A172 (cell line): ENCODE results near the gene WDR4. TPM values are rescaled to one million over a fixed set of nuclear protein-coding genes. Genes with fewer than 3 reads are reported as not detected.
"Not testable (repeated sequence)": the region's sequence is repeated elsewhere in the genome, so short reads cannot be mapped to it uniquely, and the experiment has no call there.

Experiments
- DNase-seq: peaks from one replicate; pipeline ENCODE4 v3.0.0-alpha.2; 2015; ENCODE audit warnings: low spot score
- total RNA-seq: library from RNA; depleted of rRNA; stranded (reverse); fragments of >200 nt; shearing (Covaris generic); gene quantifications from 2 replicates; pipeline ENCODE4 v1.2.3, GENCODE V29; 2014

The WDR4 gene
- total RNA-seq, 1 experiment from 2014 or later = 18.5 TPM

DNA sequence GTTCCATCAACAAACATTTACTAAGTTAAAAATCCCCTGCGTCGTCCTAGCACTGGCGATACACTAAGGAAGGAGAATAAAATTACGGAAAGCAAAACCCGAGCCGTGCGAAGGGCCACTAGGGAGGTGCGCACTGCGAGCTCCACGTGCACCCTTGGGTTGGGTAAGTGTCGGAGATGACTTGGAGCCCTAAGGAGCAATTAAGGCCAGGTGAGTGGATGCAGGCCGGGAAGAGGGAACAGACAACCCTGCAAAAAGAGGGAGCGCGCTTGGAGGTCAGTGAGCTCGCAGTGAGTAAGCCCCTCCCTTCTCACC, 704 bp downstream of the WDR4 start:
- DNase-seq = no peak

DNA sequence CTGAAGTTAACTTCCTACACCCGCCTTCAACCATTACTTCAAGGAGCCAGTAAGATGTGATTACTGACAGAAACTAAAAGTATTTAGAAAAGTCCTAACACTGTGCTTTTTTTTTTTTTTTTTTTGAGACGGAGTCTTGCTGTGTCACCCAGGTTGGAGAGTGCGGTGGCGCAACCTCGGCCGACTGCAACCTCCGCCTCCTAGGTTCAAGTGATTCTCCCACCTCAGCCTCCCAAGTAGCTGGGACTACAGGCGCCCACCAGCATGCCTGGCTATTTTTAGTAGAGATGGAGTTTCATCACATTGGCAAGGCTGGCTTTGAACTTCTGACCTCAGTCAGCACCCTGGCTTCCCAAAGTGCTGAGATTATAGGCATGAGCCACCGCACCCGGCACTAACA, 3.5 kb downstream of the WDR4 start:
- not testable (repeated sequence) for DNase-seq

DNA sequence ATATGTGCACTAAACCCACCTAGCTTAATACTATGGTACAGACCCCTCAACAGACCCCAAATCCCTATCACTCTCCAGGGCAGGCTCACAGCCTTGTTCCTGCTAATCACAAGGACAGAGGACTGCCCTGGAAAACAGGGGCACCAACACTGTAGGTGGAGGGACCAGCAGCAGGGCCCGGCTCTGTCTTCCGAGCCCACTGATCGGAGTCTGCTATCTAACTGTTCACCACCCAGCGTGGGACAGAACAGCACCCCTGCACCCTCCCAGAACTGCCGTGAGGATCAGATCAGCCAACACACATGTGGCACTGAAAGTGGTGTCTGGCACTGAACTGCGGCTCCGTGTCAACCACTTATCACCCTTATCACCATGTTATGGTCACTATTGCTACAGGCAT, 6.2 kb downstream of the WDR4 start:
- DNase-seq = no peak

DNA sequence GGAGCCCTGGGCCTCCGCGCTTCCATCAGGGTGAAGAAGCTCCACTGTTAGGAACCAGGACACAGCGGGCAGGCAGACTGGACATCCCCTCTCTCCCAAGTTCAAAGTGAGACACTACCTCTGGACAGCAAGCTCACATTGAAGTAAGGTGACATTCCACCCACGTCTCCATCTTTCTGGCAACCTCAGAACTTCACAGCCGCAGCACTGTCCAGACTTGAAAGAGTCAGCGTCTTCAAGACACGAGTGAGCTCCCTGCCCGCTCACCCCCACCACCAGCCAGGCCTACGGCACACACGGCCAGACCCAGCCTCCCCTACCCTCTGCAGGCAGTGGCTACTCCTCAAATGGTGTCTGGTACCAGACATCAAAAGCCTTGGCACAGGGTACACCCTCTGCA, 11.1 kb downstream of the WDR4 start:
- DNase-seq = no peak

DNA sequence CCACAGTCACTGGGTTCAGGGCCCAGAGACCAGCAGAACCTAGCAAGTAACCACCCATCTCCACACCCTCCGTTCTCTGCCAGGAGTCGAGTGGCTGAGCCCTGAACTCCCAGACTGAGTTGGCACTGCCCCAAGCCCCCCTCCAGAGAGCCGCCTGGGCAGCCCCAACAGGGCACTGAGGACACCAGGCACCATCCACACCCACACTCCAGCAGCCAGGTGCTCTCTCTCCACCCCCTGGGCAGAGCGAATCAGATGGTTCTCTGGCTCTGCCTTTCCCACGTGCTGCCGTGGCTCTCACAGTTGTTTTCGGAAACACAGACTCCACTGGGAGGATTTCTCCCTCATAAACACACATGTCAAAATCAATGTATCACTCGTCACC, 13.6 kb downstream of the WDR4 start:
- DNase-seq = no peak

DNA sequence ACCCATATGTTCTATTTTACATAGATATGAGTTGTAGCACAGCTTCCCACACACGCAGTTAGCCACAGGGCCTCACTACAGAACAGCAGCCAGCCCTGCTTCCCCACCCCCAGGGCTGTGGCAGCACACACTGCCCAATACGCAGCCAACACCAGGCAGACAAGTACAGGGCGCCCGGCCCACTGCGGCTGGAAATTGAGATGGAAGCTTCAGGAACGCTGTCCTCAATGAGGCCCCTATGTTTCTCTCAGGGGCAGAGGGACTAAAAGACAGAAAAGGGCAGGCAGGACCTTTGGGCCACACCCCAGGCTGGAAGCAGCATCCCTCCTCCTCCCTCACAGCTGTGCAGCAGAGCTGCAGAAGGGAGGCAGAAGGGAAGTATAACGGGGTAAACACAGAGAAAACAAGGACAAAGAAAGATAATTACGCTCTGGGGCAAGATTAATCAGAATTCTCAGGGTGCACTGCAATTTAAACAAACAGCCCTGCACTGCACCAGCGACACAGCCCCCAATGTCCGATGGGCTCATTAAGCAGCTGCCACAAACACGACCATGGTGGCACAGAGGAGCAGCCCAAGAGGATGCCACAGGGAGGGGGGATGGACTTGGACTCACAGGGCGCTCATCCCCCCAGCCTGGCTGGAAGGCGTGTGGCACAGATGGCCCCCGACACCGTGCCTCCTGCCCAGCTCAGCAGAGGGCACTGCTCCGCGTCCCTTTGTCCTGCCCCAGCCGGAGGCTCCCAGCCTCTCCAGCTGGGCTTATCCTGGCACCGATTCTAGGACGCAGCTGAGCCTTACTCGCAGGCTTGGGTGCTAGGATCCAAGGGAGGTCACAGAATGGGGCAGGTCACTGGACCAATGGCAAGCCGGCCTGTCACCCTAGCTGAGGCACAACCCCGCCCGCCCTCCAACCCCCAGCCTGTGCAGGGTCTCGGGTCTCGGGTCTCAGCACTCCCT, 14.2 kb downstream of the WDR4 start:
- no peak for DNase-seq

DNA sequence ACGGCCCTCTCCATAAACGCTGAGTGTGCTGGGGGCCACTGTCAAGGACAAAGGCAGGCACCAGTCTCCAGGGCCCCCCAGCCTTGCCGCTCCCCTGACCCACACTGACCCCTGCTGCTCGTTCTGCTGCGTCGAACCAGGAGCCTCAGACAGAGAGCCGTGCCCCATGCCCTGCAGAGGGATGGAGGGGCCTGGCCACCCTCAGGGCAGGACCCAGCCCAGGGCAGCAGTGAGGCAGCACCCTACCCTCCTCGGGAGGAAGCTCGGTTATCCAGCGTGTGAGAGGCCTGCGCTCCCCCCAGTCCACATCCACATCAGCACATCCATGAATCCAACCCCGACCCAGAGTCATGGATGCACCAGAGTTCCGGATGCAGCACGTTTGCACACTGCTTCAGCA, 15.1 kb downstream of the WDR4 start:
- DNase-seq = no peak

DNA sequence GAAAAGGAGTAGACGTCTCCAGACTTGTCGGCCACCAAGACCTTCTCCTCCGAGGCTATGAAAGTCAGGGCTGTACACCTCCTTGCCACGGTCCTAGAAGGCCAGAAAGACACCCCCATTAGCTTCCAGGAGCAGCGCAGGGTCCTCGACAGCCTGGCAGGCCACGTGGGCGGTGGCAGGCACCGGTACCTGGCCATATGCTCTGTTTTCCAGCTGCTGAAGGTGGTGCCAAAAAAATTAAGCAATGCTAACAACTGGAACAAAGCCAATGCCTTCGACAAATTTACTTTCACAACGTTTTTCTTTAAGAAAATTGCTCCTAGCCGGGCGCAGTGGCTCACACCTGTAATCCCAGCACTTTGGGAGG, 15.9 kb downstream of the WDR4 start:
- DNase-seq = no peak

DNA sequence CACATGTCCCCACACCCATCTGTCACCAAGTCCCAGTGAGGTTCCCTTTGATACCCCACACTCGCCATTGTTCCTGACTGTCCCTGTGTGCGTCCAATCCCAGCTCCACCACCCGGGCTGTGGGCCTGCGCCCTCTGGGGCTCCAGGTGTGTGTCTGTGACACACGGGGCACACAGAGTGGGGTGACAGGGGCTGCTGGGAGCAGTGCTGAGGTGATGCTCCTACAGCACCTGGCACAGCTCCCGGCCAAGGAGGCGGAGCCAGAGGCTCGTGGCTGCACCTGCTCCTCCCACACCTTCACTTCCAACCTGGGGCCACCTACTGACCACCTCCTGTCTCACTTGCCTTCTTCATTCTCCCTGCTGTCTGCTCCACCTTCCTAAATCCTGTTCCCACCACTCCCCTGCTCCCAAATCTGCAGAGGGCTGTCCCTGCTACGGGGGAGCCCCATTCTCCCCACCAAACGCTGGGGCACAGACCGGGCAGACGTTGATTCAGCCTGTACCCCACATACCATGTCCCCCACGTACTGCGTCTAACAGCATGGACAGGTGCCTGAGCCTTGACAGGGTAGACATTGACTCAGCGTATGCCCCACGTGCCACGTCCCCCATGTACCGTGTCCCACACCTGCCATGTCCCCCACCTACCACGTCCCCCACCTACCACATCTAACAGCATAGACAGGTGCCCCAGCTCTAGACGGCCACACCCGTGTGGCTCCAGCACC, 16.4 kb downstream of the WDR4 start:
- no peak for DNase-seq

DNA sequence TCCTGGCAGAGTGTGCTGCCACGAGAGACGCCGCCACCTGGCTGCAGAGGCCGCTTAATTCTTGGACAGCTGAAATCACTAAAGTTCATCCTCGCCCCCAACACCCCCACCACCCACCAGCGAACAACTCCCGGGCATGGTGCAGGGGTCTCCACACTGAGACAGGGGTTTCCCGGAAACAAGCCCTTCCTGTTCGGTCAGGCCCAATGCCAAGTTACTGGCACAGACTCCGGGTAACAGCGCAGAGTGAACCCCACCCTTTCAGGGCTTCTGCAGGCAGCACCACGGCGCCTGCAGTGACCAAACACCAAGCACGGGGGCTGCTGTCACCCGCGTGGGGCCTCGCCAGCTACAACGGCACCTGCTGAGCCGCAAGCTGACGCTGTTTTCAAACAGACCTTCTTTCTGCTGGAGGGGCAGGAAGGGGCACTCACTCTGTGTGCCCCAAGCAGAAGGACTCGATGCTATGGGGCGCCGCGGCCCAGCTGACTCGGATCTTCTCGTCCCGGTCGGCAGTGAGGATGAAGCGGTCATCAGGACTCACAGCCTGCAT, 17.4 kb downstream of the WDR4 start:
- no peak for DNase-seq

DNA sequence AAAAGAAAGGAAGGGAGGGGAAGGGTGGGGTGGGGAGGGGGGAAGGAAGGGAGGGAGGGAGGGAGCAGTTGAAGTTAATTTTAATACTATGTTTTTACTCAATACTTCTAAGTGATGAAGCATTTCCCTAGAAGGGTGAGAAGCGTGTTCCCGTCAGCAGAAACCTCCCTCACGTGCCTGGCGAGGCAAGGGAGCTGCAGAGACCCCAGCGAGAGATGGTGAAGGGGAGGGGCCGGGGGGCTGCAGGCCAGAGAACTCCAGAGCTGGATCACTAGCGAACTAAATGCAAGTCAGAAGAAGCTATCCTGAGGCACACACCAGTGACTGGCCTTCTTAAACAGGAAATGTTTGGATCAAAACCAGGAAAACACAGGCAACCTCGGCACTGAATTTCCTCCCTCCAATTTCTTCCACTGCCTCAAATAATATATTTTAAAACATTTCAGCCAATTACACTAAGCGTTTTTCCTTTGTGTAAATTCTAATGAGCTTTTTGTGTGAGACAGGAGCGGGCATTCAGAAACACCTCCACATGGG, 18.0 kb downstream of the WDR4 start:
- DNase-seq = no peak

DNA sequence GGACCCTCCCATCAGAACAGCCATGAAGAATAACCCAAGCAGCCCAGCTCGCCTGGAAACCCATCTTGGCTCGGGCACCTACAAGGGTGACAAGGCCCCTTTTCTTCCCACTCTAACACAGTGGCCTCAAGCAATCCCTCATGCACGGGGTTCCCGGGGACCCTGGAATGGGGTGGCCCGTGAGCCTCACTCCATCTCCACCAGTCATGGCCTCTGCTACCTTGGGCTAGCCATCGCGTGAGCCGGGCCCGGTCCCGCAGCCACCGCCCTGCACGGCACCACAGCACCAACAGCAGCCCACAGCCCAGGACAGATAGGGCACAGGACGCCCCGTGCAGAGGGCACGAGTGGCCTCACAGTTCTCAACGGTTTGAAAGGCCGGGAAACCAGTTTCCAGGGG, 19.0 kb downstream of the WDR4 start:
- DNase-seq = no peak

DNA sequence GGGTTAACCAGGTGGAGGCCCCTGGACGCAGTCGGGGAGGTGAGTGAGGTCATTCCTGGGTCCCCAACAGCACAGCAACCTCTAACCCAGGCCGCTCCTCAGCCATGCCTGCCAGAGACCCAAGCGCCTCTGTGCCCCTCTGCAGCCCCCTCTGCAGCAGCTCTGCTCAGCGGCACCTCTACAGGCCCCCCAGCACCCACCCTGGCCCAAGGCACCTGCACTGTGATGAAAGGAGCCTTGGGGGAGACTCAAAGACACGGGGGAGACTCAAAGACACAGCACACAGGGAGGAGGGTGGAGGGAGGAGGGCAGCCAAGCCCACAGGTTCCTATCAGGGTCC, 19.5 kb downstream of the WDR4 start:
- DNase-seq = no peak

DNA sequence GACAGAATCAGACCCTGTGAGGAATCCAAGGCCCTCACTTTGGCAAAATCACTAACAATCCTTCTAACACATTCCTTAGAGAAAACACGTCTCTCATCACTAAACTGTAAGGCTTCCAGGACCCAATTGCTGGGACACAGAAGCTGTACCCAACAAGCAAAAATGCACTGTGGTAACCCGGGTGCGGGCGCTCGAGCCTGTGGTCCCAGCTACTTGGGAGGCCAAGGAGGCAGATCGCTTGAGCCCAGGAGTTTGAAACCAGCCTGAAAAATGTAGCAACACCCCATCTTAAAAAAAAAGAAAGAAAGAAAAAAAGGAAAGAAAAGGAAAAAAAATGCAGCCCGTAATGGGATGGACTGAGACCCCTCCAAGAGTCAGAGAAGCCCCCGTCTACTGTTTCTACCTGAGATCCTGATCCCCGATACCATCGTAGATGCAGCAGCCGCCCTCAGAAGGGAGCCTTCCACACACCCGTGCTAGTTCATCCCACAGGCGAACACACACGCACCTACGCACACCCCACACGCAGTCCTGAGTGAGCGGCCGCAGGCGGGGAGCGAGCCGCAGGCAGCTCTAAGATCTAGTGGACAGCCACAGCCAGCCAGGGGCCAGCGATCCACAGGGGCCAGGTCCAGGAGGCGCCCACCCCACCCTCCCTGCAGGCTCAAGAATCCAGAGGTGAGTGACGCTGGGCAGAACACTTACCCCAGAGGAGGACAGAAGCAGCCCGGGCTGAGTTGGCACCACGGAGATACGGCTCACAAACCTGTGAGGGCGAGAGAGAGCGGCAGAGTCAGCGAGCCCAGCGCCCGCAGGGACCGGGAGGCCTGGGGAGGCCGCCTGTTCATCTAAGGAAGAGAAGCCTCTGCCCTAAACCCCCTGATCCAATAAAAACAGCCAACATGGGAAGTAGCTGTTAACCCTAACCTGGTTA, 20.1 kb downstream of the WDR4 start:
- DNase-seq = no peak

DNA sequence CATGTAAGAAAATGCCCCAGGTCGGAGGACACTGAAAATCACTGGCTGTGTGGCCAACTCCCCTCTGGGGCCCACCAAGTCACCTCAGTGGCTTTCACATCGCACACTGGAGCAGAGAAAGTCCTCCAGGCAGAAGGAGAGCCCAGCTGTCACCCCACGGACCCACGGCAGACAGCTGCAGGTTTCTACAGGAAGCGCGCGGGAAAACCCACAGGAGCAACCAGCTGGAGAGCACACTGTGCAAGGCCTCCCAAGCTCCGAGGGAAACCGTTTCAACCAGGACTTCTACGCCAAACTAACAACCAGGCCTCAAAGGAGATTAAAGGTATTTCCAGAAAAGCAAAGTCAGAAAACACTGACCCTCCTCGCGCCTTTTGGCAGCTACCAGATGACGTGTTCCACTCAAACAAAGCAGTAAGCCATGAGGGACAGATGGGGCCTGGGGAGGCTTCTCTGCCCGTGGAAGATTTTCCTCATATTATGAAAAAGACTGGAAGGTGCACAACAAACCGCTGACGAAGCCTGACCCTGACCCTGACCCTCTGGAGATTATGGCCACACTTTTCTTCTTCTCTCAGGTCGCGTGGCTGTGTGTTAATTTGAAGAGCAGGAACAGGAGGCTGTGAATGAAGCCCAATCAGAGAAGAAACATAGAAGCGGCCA, 21.0 kb downstream of the WDR4 start:
- no peak for DNase-seq

DNA sequence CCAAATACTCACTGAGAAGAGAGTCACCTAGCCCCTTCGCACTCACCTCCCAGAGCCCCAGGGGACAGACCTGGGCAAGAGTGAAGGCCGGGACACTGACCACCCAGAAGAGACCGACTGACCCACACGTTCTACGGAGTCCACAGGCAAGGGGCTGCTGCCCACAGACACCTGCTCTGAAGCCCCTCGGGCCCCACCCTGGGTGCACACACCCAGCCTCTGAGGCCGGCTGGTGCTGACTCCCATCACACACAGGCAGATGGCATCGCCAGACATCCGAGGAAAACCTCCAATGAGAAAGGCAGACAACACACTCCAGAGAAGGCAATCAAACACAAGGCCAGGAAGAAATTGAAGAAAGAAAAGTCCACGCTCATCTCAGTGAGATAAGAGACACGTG, 22.1 kb downstream of the WDR4 start:
- DNase-seq = no peak

DNA sequence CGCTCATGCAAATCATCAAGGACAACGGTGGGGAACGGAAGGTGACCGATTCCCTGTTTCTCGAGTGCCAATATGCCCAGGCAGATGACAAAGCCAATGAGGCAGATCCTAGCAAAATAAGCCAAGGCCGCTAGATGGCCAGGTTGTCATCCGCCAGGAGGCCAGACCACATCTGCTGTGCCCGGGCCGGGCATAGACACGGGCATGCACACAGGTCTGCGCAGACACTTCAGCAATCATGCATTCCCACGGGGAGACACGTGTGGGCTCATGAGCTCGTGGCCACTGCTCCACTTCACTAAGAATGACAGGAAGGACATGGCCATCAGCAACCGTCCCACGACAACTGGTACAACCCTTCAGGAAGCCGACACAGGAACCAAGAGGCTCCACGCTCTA, 23.4 kb downstream of the WDR4 start:
- DNase-seq = no peak

DNA sequence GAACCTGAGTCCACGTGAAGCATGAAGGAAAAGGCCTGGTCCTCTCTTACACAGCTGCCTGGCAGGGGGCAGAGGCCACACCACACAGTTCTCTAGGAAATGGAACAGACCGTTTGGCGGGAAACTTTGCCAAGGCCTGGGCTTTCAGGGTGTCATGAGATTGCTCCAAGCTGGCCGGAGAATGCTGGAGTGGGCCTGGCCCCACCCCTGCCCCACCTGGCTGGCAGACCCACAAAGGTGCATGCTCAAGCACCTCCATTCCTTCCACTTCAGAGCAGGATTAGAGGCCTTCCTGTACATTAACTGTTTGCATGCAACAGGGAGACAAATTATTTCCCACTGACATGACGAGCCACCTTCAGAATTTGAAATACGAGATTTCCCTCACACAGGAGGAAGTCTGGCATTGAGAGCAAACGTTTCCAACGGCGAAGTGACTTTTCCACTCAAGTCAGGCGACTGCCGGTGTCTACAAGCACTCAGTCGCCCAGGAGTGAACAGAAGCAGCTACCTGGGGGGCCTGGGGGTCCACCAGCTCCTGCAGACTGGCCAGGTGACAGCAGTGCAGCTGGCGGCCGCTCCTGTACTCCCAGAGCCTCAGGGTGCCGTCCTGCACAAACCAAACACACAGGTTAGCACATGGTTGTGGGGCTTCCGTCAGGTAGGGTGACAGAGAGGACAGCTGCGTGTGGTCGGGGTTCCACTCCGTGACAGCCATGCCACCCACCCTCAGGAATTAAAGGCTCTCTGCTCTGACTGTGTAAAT, 24.0 kb downstream of the WDR4 start:
- no peak for DNase-seq

DNA sequence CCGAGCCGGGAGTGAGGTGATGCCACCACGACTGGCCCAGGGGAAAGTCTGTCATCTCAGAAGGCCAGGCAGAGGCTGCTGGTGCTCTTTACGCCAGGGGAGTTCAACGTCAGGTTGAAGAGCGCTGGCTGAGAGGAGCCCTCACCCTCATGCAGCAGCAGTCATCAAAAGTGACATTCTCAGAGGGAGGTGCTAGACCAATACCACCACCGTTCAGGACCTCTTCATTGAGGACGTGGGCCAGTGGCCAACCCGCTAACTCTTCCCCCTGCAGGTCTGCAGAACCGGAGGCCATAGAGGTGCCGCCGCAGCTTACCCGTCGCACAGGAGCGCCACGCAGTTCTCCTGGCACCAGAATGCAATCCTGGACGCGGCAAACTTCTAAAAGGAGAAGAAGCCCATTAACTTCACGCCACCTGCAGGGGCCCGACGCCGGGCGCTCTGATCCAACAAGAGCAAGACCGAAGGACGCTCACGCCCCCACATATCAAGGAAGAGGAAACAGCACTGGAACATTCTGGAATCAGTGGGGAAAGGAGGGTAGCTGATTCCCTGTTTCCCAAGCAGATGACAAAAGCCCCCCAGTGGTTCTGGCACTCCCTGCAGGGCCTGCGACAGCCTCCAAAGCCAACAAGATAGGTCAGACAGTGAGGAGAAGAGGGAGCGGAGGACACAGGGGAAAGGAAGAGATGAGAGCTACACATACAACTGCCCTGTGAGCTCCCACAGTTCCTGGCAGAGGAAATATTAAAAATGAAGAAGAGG, 24.9 kb downstream of the WDR4 start:
- DNase-seq = no peak

DNA sequence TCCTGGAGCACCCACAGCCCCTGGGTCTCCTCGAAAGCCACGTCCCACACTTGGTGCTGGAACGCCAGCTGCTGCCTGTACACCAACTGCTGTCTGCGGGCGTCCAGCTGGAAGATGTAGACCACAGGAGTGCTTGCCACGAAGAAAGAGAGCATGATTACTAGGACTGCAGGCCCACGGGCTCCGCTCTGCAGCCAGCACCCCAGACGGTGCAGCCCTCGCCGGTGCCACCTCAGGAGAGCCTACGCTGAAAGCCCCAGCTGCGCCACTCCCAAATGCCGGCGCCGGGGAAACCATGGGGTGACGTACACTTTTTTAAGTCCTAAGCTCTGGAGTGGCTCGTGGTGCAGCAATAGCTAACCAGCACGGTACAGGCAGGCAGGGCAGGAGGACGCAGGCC, 25.7 kb downstream of the WDR4 start:
- no peak for DNase-seq
